ENCODE measurements around the gene CD8B.

Gene CD8B

GRCh38 chr2:86822668-86823345 lies 38.9 kb downstream of the CD8B start:
- H3K36me3 Mint-ChIP-seq (ENCODE audit: low read depth), result peaks cover 3% of the 10 kb centered on the region
- no peak overlapping the region for H3K4me3 Mint-ChIP-seq
- peaks cover 22% of the 10 kb centered on the region for H3K4me1 Mint-ChIP-seq (ENCODE audit: low read depth)
- no peak overlapping the region for H3K27ac Mint-ChIP-seq
- H3K9me3 Mint-ChIP-seq, result peaks cover 13% of the 10 kb centered on the region
- H3K27me3 Mint-ChIP-seq (ENCODE audit: low read depth), result peaks cover 9% of the 10 kb centered on the region

DNA sequence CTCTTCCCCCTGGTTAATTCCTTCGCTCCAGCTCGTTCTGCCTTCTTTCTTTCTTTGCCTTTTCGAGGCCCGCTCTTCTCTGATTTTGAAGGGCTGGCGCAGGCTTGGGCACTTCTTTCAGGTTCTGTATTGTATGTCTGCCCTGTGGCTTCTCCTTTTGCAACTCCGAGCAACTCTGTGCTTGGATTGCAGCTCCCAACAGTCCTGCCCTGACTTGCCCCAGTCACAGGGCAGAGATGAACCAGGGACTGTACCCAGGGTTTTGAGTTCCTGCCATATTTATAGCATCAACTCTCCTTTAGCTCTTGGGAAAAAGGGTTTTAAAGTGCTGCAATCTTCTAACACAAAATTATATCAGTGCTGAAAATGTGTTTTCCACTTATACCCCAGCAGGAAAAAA lies 39.8 kb downstream of the CD8B start:
- Mint-ChIP-seq H3K4me1 (ENCODE audit: low read depth) (peaks cover 17% of the 10 kb centered on the region), H3K27me3 (ENCODE audit: low read depth) (peaks cover 15% of the 10 kb centered on the region), H3K9me3 (peaks cover 13% of the 10 kb centered on the region), H3K4me3 (no peak overlapping the region), H3K27ac (peak overlapping the region; percentile 9), H3K36me3 (ENCODE audit: low read depth) (peaks cover 3% of the 10 kb centered on the region)

GRCh38 chr2:86821306-86821705 lies 40.4 kb downstream of the CD8B start:
- Mint-ChIP-seq H3K36me3 (ENCODE audit: low read depth) (peaks cover 3% of the 10 kb centered on the region), H3K4me1 (ENCODE audit: low read depth) (peaks cover 15% of the 10 kb centered on the region), H3K9me3 (peaks cover 13% of the 10 kb centered on the region), H3K27ac (no peak overlapping the region), H3K4me3 (no peak overlapping the region), H3K27me3 (ENCODE audit: low read depth) (peaks cover 15% of the 10 kb centered on the region)

DNA sequence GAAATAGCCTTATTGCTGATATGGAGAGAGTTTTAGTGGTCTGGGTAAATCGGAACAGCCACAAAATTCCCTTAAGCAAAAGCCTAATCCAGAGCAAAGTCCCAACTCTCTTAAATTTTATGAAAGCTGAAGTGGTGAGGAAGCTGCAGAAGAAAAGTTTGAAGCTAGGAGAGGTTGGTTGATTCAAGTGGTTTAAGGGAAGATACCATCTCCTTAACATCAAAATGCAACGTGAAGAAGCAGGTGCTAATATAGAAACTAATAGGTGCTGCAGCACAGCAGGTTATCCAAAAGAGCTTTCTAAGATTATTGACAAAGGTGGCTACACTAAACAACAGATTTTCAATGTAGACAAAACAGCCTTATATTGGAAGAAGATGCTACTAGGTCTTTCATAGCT lies 42.7 kb downstream of the CD8B start:
- H3K4me3 Mint-ChIP-seq, result no peak overlapping the region
- no peak overlapping the region for H3K27ac Mint-ChIP-seq
- H3K36me3 Mint-ChIP-seq (ENCODE audit: low read depth), result peaks cover 3% of the 10 kb centered on the region
- peaks cover 11% of the 10 kb centered on the region for H3K4me1 Mint-ChIP-seq (ENCODE audit: low read depth)
- H3K27me3 Mint-ChIP-seq (ENCODE audit: low read depth), result peaks cover 15% of the 10 kb centered on the region
- peaks cover 13% of the 10 kb centered on the region for H3K9me3 Mint-ChIP-seq

DNA sequence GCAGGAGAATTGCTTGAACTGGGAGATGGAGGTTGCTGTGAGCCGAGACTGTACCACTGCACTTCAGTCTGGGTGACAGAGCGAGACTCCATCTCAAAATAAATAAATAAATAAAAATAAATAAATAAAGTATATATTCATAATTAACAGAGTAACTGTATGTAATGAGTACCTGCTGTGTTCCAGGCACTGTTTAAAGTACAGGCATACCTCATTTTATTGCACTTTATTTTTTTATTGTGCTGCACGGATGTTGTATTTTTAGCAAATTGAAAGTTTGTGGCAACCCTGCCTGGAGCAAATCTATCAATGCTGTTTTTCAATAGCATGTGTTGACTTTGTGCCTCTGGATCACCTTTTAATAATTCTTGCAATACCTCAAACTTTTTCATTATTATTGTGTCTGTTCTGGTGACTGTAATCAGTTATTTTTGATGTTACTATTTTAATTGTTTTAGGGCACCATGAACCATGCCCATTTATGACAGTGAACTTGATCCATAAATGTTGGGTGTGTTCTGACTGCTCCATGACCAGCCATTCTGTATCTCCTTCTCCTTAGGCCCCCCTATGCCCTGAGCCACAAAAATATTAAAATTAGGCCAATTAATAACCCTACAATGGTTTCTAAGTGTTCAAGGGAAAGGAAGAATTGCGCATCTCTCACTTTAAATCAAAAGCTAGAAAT lies 43.4 kb downstream of the CD8B start:
- H3K36me3 Mint-ChIP-seq (ENCODE audit: low read depth), result peaks cover 3% of the 10 kb centered on the region
- peaks cover 13% of the 10 kb centered on the region for H3K9me3 Mint-ChIP-seq
- peaks cover 11% of the 10 kb centered on the region for H3K4me1 Mint-ChIP-seq (ENCODE audit: low read depth)
- H3K27ac Mint-ChIP-seq, result no peak overlapping the region
- H3K27me3 Mint-ChIP-seq (ENCODE audit: low read depth), result peaks cover 15% of the 10 kb centered on the region
- no peak overlapping the region for H3K4me3 Mint-ChIP-seq

- no peaks in the 10 kb centered on the region for H3K36me3 Mint-ChIP-seq (ENCODE audit: low read depth)
Measured at GRCh38 chr2:86815611-86816010, 46.1 kb downstream of the CD8B start.

DNA sequence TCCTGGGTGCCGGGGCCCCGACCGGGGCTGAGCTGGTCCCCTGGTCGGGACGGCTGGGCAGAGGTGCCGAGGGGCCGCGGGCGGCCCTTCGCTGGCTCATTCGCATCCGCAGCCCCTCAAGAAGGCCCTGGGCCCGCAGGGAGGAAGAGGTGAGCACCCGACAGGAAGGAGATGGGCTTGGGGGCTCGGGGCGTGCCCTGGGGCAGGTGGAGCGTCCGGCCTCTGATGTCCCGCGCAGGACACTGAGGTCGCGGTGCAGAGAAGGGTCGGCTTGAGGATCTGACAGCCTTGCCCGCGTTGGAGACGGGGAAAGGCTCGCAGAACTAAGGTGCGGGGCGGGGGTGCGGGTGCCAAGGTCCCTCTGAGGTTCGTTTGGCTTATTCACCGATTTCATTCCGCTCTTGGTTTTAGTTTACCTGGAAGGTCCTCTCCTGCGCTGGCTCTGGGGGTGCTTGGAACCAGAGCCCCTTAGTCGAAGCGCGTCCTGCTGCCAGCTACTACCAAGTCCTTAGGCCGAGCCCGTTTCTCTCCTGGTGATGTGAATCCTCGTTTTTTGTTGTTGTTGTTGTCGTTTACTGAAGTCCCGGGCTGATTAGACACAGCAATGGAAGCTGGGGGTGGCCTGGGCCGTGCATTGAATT lies 52.1 kb downstream of the CD8B start:
- Mint-ChIP-seq H3K27ac (peak overlapping the region; percentile 15), H3K4me1 (ENCODE audit: low read depth) (peaks cover 20% of the 10 kb centered on the region), H3K27me3 (ENCODE audit: low read depth) (peaks cover 51% of the 10 kb centered on the region), H3K36me3 (ENCODE audit: low read depth) (no peaks in the 10 kb centered on the region), H3K4me3 (peak overlapping the region; percentile 43), H3K9me3 (no peaks in the 10 kb centered on the region)

More at GRCh38 chr2:86815611-86816010, 46.1 kb downstream of the CD8B start:
- H3K4me1 Mint-ChIP-seq (ENCODE audit: low read depth), result peaks cover 11% of the 10 kb centered on the region
- H3K27ac Mint-ChIP-seq, result no peak overlapping the region
- H3K4me3 Mint-ChIP-seq, result no peak overlapping the region
- peaks cover 24% of the 10 kb centered on the region for H3K27me3 Mint-ChIP-seq (ENCODE audit: low read depth)
- no peaks in the 10 kb centered on the region for H3K9me3 Mint-ChIP-seq

- H3K27me3 Mint-ChIP-seq (ENCODE audit: low read depth), result peaks cover 54% of the 10 kb centered on the region
- H3K27ac Mint-ChIP-seq, result peak overlapping the region; percentile 3
- no peaks in the 10 kb centered on the region for H3K36me3 Mint-ChIP-seq (ENCODE audit: low read depth)
- peak overlapping the region; percentile 93 for H3K4me3 Mint-ChIP-seq
- H3K4me1 Mint-ChIP-seq (ENCODE audit: low read depth), result peaks cover 20% of the 10 kb centered on the region
- no peaks in the 10 kb centered on the region for H3K9me3 Mint-ChIP-seq
Measured at GRCh38 chr2:86808315-86809161, 53.1 kb downstream of the CD8B start.

- no peaks in the 10 kb centered on the region for H3K36me3 Mint-ChIP-seq (ENCODE audit: low read depth)
- peak overlapping the region; percentile 33 for H3K27ac Mint-ChIP-seq
- peak overlapping the region; percentile 93 for H3K4me3 Mint-ChIP-seq
- H3K27me3 Mint-ChIP-seq (ENCODE audit: low read depth), result peaks cover 54% of the 10 kb centered on the region
- H3K4me1 Mint-ChIP-seq (ENCODE audit: low read depth), result peaks cover 20% of the 10 kb centered on the region
- H3K9me3 Mint-ChIP-seq, result no peaks in the 10 kb centered on the region
Measured at GRCh38 chr2:86807468-86808275, 54.0 kb downstream of the CD8B start.

DNA sequence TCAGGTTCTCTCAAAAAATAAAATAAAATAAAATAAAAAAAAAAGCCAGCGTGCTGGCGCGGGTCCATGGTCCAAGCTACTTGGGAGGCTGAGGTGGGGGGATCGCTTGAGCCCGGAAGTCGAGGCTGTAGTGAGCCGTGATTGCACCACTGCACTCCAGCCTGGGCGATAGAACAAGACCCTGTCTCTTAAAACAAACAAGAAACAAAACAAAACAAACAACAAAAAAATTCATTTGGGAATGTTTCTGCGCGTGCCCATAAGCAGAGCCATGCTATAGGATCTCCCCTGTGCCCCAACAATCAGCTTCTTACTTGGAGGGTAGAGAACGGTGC lies 54.6 kb downstream of the CD8B start:
- Mint-ChIP-seq H3K4me1 (ENCODE audit: low read depth) (peaks cover 20% of the 10 kb centered on the region), H3K36me3 (ENCODE audit: low read depth) (no peaks in the 10 kb centered on the region), H3K9me3 (no peaks in the 10 kb centered on the region), H3K4me3 (peak overlapping the region; percentile 93), H3K27me3 (ENCODE audit: low read depth) (peaks cover 51% of the 10 kb centered on the region), H3K27ac (no peak overlapping the region)

DNA sequence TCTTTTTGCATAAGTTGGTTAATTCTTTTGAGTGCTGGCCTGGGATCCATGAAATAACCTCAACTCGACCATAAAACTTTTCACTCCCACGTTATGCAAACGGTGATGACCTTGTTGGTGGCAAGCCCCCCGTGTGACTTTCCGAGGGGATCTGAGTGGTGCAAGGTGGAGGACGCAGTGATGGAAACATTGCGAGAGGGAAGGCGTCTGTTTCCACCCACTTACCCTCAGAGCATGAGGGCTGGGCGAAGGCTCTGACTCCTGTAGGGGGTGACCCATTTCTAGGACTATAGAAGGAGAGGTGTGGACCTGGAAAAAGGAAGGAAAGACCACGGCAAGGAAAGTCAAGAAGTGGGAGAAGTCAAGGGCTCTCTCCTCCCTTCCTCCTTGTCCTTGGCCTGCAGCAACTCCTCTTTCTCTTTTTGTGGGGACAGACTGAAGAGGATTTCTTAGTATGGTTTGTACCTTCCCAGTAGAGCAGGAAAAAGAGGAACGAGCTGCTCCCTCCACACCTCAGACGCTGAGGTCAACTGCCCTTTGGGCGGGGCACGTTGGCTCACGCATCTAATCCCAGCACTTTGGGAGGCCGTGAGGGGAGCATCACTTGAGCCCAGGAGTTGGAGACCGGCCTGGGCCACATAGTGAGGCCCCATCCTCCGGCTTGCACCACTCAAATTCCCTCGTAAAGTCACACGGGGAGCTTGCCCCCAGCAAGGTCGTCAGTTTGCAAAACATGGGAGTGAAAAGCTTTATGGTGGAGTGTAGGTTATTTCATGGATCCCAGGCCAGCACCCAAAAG lies 55.4 kb downstream of the CD8B start:
- Mint-ChIP-seq H3K4me3 (no peak overlapping the region), H3K27me3 (ENCODE audit: low read depth) (peaks cover 45% of the 10 kb centered on the region), H3K36me3 (ENCODE audit: low read depth) (no peaks in the 10 kb centered on the region), H3K27ac (no peak overlapping the region), H3K9me3 (no peaks in the 10 kb centered on the region), H3K4me1 (ENCODE audit: low read depth) (peaks cover 20% of the 10 kb centered on the region)

- Mint-ChIP-seq H3K27ac (no peak overlapping the region), H3K9me3 (peaks cover 15% of the 10 kb centered on the region)
Measured at GRCh38 chr2:86800856-86801567, 60.7 kb downstream of the CD8B start.

DNA sequence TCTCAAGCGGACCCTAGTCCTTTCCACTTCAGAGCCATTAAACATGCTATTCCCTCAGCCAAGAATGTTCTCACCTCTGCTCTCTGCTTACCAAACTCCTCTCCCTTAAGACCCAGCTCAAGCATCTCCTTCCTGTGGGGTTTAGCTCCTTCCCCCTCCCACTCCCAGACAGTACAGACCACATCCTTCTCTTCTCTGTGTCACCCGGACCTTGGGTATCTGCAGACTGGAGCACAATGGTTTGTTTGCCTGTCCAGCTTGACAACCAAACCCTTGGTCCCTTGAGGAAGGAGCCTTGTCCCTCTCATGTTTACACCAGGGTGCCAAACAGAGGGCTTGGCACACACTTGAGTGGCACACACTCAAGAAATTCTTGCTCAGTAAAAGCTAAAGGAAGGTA lies 66.8 kb downstream of the CD8B start:
- H3K4me1 Mint-ChIP-seq (ENCODE audit: low read depth), result peaks cover 39% of the 10 kb centered on the region
- peaks cover 58% of the 10 kb centered on the region for H3K27me3 Mint-ChIP-seq (ENCODE audit: low read depth)
- H3K4me3 Mint-ChIP-seq, result peak overlapping the region; percentile 41
- no peak overlapping the region for H3K27ac Mint-ChIP-seq
- peaks cover 26% of the 10 kb centered on the region for H3K9me3 Mint-ChIP-seq
- peaks cover 21% of the 10 kb centered on the region for H3K36me3 Mint-ChIP-seq (ENCODE audit: low read depth)

More at GRCh38 chr2:86800856-86801567, 60.7 kb downstream of the CD8B start:
- Mint-ChIP-seq H3K4me3 (no peak overlapping the region), H3K36me3 (ENCODE audit: low read depth) (peaks cover 9% of the 10 kb centered on the region), H3K4me1 (ENCODE audit: low read depth) (no peaks in the 10 kb centered on the region), H3K27me3 (ENCODE audit: low read depth) (peaks cover 22% of the 10 kb centered on the region)
